Urinary bladder (tissue), 4 donors: ENCODE data around the gene SPESP1. TPM values are rescaled to one million over a fixed set of nuclear protein-coding genes. Genes with fewer than 3 reads are reported as not detected.
"Not testable (repeated sequence)": the region's sequence is repeated elsewhere in the genome, so short reads cannot be mapped to it uniquely, and the experiment has no call there.

Experiments used
- DNase-seq: peaks from one replicate; pipeline ENCODE4 v3.0.0-alpha.2; 2015; ENCODE audit errors: extremely low spot score
- H3K27ac ChIP-seq: one replicate; pipeline ENCODE4 v1.5.1; 2013; ENCODE audit warnings: low read depth, mild to moderate bottlenecking, moderate library complexity
- H3K36me3 ChIP-seq: one replicate; pipeline ENCODE4 v1.6.1; 2013; ENCODE audit warnings: mild to moderate bottlenecking, moderate library complexity; ENCODE audit not compliant: insufficient read depth
- H3K4me1 ChIP-seq: one replicate; pipeline ENCODE4 v1.6.1; 2013; ENCODE audit warnings: mild to moderate bottlenecking, moderate library complexity; ENCODE audit not compliant: insufficient read depth
- H3K4me3 ChIP-seq: one replicate; pipeline ENCODE4 v1.5.1; 2013; ENCODE audit warnings: low read depth, low read length
- WGBS: extraction: QIAGEN DNeasy Blood & Tissue Kit; methylation state at CpG from one replicate; pipeline ENCODE4 v1.1.7; 2013; 5-methylcytosine and 5-hydroxymethylcytosine counted together
- polyA plus RNA-seq: library from polyadenylated mRNA; stranded (reverse); fragments of 200-250 nt; gene quantifications from one replicate; pipeline ENCODE4 v1.2.3, GENCODE V29; 2013
- total RNA-seq: library from RNA; depleted of rRNA; stranded (reverse); fragments of >200 nt; gene quantifications from one replicate; pipeline ENCODE4 v1.2.3, GENCODE V29; 2014
- donor health status: healthy with polysubstance abuse.
- donor health status: healthy.

The SPESP1 gene
- total and polyA plus RNA-seq, 2 donors = 1.2 to 5.7 TPM

- not testable (repeated sequence) for H3K36me3 ChIP-seq, H3K4me1 ChIP-seq, H3K27ac ChIP-seq, DNase-seq, H3K4me3 ChIP-seq
- WGBS = 98% methylated on average over 26 of the region's 26 CpGs
Measured at GRCh38 chr15:68975651-68976160, 45.4 kb downstream of the SPESP1 start.

GRCh38 chr15:68977426-68977825 lies 47.1 kb downstream of the SPESP1 start:
- not testable (repeated sequence) for H3K36me3 ChIP-seq, DNase-seq, H3K27ac ChIP-seq, H3K4me1 ChIP-seq, H3K4me3 ChIP-seq
- WGBS = 92% methylated on average over 10 of the region's 10 CpGs

GRCh38 chr15:68979006-68979405 lies 48.7 kb downstream of the SPESP1 start:
- WGBS = 85% methylated on average over 3 of the region's 3 CpGs
- no peak overlapping the region for H3K4me3 ChIP-seq
- no peaks in the 10 kb centered on the region for H3K36me3 ChIP-seq
- H3K4me1 ChIP-seq = no peaks in the 10 kb centered on the region
- no peak for DNase-seq
- H3K27ac ChIP-seq = no peak overlapping the region

DNA sequence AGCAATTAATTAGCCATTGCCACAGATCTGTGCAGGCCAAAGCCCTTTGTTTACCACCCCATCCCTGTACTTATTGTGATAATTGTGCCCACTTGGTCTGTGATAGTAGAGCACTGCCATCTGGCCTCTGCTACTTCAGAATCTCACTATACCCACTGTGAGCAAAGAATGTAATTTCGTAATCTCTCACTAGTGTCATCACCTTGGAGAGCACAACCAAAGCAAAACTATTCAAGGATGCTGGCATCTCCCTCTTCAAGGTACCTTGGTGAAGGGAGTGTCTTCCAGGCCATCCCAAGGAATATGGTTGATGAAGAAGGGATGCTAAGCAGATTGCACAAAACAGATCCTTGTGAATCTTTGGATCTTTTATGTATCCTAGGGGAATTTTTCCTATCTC lies 49.5 kb downstream of the SPESP1 start:
- H3K4me1 ChIP-seq = no peaks in the 10 kb centered on the region
- DNase-seq = no peak
- H3K4me3 ChIP-seq = no peak overlapping the region
- WGBS = 92% methylated on average over 1 of the region's 1 CpG
- H3K27ac ChIP-seq = no peak overlapping the region
- H3K36me3 ChIP-seq = no peaks in the 10 kb centered on the region

- DNase-seq = no peak
- no peaks in the 10 kb centered on the region for H3K36me3 ChIP-seq
- H3K4me3 ChIP-seq = no peak overlapping the region
- no peak overlapping the region for H3K27ac ChIP-seq
- H3K4me1 ChIP-seq = no peaks in the 10 kb centered on the region
Measured at GRCh38 chr15:68980786-68981185, 50.5 kb downstream of the SPESP1 start.

DNA sequence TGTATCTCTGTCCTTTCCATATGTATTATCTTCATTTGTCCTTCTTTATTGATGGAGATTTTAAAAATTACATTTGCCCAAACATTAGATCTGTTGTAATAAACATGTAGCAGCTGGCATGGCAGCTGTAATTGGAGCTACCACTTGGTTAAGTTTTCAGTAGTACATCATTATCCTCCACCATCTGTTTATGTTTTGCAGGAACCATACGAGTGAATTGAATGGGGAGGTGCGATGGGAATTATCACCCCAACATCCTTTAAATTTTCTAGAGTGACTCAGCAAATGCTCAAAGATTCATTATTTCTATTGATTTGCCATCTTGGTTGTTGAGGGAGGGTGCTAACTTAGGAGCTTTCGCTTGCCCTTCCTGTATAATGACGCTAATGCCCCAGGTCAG lies 51.6 kb downstream of the SPESP1 start:
- Histone ChIP-seq H3K4me1 (no peaks in the 10 kb centered on the region), H3K27ac (no peak overlapping the region), H3K4me3 (no peak overlapping the region), H3K36me3 (no peaks in the 10 kb centered on the region)
- DNase-seq = no peak
- 91% methylated on average over 4 of the region's 4 CpGs for WGBS

DNA sequence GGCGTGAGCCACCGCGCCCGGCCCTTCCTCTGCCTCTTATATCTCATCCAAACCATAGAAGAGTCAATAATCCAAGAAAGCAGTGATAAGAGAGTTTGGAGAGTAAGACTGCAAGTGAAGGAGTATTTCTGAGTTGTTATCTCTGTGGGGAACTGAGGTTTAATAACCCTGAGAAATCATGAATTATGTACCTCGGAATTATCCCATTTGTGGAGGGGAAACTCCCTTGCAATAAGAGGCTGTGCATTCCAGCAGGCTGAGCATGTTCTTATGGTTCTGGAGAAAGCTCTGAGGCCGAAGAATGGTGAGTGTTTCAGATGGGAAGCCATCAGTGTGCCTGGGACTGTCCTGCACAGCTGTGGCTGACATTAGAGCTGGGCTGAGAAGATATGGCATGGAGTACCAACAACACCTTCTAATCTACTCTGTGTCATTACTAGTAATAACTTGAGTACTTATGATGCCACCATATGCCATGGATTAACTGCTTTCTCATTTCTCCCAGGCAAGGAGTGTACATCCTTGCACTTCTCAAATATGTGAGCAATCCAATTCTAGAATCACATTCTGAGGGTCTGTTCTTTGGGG lies 52.7 kb downstream of the SPESP1 start:
- no peak overlapping the region for H3K4me3 ChIP-seq
- no peaks in the 10 kb centered on the region for H3K4me1 ChIP-seq
- DNase-seq = no peak
- 94% methylated on average over 6 of the region's 6 CpGs for WGBS
- no peak overlapping the region for H3K27ac ChIP-seq
- no peaks in the 10 kb centered on the region for H3K36me3 ChIP-seq

DNA sequence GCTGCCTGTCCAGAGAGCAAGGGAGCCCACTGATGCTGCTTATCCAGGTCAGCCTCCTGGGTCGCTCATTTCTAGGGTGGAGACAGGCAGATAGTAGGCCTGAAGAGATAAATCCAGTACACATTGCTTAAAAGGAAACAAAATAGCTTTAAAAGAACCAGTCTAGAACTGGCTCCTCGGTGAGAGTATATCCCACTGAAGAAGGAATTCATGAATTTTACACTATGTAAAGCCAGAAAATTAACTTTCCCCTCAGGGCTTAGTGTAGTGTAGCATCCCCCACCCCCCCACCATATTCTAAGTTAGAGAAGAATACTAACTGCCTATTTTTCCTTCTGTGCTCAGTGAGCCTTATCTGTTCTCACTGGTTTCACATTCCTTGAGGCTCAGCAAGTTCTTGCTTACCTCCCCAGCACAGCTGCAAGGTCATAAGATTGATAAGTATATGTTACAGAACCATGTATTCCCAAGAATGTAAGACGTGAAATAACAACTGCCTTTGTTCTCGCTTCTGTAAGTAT lies 53.7 kb downstream of the SPESP1 start:
- Histone ChIP-seq H3K36me3 (no peaks in the 10 kb centered on the region), H3K27ac (no peak overlapping the region), H3K4me3 (no peak overlapping the region), H3K4me1 (no peaks in the 10 kb centered on the region)
- DNase-seq = no peak
- WGBS = 69% methylated on average over 4 of the region's 4 CpGs

DNA sequence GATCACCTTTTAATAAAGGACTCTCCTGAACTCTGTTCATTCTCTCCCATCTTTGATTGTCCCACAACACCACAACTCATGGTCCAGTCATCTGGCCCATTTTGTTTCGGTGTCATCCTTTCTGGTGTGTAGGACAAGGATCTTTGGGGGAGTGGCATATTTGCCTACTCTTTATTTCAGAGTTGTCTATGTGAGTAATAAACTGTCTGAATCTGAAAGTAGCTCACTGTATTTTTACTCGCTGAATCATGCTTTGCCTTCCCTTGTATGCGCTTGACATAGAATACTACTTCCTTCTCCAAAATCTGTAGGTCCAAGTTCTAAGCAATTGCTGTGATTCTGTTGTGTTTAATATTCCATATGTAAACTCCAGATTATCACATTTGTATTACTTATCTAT lies 54.3 kb downstream of the SPESP1 start:
- DNase-seq = no peak

DNA sequence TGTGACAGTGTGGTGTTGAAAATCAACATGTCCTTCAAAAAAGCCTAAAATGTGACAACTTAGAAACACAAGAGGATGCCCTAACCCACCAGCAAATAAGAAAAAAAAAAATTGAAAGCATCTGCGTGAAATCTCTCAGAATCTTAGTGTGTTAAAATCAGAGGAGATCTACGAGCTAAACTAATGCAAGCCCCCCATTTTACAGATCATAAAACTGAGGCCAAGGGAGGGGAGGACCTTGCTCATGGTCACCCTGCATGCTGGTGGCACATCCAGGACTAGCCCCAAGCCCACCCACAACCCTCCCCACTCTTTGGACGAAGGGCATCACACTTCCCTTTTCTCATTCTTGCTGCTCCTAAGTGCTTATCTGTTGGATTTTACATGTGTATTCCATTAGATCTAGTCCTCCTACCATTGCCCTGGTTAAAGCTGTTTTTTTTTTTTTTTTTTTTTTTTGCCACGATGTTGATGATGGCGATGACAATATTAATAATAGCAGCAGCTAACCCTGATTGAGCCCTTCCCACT lies 55.1 kb downstream of the SPESP1 start:
- H3K4me1 ChIP-seq = no peaks in the 10 kb centered on the region
- H3K4me3 ChIP-seq = no peak overlapping the region
- no peak overlapping the region for H3K27ac ChIP-seq
- WGBS = 93% methylated on average over 5 of the region's 5 CpGs
- DNase-seq = no peak
- H3K36me3 ChIP-seq = no peaks in the 10 kb centered on the region

More for the DNA sequence above, 54.3 kb downstream of the SPESP1 start:
- Histone ChIP-seq H3K4me3 (no peak overlapping the region), H3K4me1 (no peaks in the 10 kb centered on the region), H3K36me3 (no peaks in the 10 kb centered on the region), H3K27ac (no peak overlapping the region)
- WGBS = 94% methylated on average over 3 of the region's 3 CpGs

- Histone ChIP-seq H3K27ac (no peak overlapping the region), H3K4me3 (no peak overlapping the region), H3K36me3 (no peaks in the 10 kb centered on the region), H3K4me1 (no peaks in the 10 kb centered on the region)
- 89% methylated on average over 5 of the region's 5 CpGs for WGBS
- no peak for DNase-seq
Measured at GRCh38 chr15:68986322-68986721, 56.0 kb downstream of the SPESP1 start.

GRCh38 chr15:68987120-68987519 lies 56.8 kb downstream of the SPESP1 start:
- WGBS = 94% methylated on average over 6 of the region's 6 CpGs
- no peak overlapping the region for H3K27ac ChIP-seq
- DNase-seq = no peak
- no peaks in the 10 kb centered on the region for H3K4me1 ChIP-seq
- H3K36me3 ChIP-seq = no peaks in the 10 kb centered on the region
- H3K4me3 ChIP-seq = no peak overlapping the region

DNA sequence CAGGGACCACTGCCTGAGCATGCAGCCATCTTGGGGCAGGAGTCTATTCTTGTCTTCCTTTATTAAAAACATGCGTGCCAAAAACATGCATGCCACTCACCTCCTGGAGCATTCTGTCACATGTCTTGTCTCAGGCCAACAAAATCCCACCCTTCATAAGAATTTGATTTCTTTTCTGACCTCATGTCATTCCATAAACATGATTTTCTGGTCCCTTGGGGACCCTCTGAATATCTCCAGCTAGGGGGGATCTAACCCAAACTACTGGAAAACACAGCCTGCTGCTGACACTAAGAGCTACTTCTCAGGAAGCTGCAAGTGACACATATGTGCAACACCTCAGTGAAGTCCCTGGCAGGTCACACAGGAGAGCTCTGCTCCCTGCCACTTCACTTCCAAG lies 57.4 kb downstream of the SPESP1 start:
- Histone ChIP-seq H3K36me3 (no peaks in the 10 kb centered on the region), H3K27ac (no peak overlapping the region), H3K4me1 (no peaks in the 10 kb centered on the region), H3K4me3 (no peak overlapping the region)
- DNase-seq = no peak
- 42% methylated on average over 1 of the region's 1 CpG for WGBS

DNA sequence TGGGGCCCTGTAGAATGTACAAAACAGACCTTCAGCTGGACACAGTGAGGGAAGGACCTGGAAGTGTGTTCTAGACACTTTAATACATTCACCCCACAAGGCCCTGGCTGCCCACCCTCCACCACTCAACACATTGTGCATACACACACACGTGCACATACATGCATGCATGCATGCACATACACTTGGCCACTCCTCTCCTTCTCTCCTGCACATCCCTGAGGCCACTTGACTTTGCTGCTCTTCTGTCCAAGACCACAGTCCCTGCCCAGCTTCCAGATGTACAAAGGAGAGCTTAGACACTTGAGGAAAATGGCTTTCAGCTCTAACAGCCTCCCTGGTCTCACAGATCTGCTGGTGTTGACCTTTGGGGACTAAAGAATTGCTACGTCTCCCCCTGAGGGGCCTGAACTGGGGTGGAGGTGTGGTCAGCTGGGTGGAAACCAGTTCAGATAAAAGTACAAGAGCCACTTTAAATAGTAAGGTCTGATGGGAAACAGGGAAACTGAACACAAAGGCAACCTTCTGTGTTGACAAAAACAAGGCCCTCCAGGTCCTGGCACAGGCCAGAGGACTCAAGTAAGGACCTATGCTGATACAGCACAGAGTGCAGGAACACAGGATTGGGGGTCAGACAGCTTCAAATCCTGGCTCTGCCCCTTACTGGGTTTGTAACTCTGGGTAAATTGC lies 59.4 kb downstream of the SPESP1 start:
- 93% methylated on average over 2 of the region's 2 CpGs for WGBS
- Histone ChIP-seq H3K4me1 (no peaks in the 10 kb centered on the region), H3K36me3 (no peaks in the 10 kb centered on the region), H3K27ac (no peak overlapping the region), H3K4me3 (no peak overlapping the region)
- no peak for DNase-seq
